CD14-positive monocyte (primary cell): ENCODE results near the gene PSMD13. TPM values are rescaled to one million over a fixed set of nuclear protein-coding genes. Genes with fewer than 3 reads are reported as not detected.

Experiments used
- DNase-seq, 3 donors: peaks; one replicate each; pipeline ENCODE4 v3.0.0-alpha.2; 2011 to 2022
- H2AFZ ChIP-seq: 2 replicates; pipeline ENCODE4 v1.6.0; 2012; ENCODE audit warnings: mild to moderate bottlenecking, low read depth, low read length, inconsistent platforms; ENCODE audit not compliant: insufficient read depth, poor library complexity, severe bottlenecking
- H3K27ac ChIP-seq, 2 donors: 1 replicate in 1 of 2; 2 replicates in 1 of 2; pipeline ENCODE4 v1.5.1; 2012 to 2013; ENCODE audit warnings: low read length in 2 of 2, control low read depth in 1 of 2, inconsistent platforms in 1 of 2, low read depth in 1 of 2, mild to moderate bottlenecking in 1 of 2
- H3K27me3 ChIP-seq, 2 donors: one replicate each; pipeline versions ENCODE4 v1.6.0 to v1.6.1; 2011 to 2013; ENCODE audit warnings: low read length in 2 of 2; ENCODE audit not compliant: control insufficient read depth in 2 of 2, insufficient read depth in 2 of 2
- H3K36me3 ChIP-seq, 2 donors: replicated peaks in 1 of 2; 1 replicate in 1 of 2; 2 replicates in 1 of 2; pipeline versions ENCODE4 v1.5.1 to v1.6.1; 2012 to 2013; ENCODE audit warnings: low read length in 2 of 2, control low read depth in 1 of 2, inconsistent platforms in 1 of 2, mild to moderate bottlenecking in 1 of 2; ENCODE audit not compliant: insufficient read depth in 2 of 2, control insufficient read depth in 1 of 2
- H3K4me1 ChIP-seq, 2 donors: 1 replicate in 1 of 2; 2 replicates in 1 of 2; pipeline versions ENCODE4 v1.5.1 to v1.6.1; 2012 to 2013; ENCODE audit warnings: low read length in 2 of 2, control low read depth in 1 of 2, inconsistent platforms in 1 of 2, mild to moderate bottlenecking in 1 of 2, moderate library complexity in 1 of 2; ENCODE audit not compliant: insufficient read depth in 2 of 2, control insufficient read depth in 1 of 2
- H3K4me2 ChIP-seq: replicated peaks from 2 replicates; pipeline ENCODE3; 2012; ENCODE audit warnings: low read length, moderate library complexity, mild to moderate bottlenecking; ENCODE audit not compliant: poor library complexity, severe bottlenecking; ENCODE audit errors: extremely low read depth
- H3K4me3 ChIP-seq, 3 experiments: fragments of 200-600 bp in 1 of 3; sonication (generic) in 1 of 3; replicated peaks in 1 of 3; 1 replicate in 2 of 3; 2 replicates in 1 of 3; pipeline ENCODE4 v1.5.1; 2011 to 2013; ENCODE audit warnings: low read length in 3 of 3, mild to moderate bottlenecking in 3 of 3, control low read depth in 2 of 3, low read depth in 2 of 3, inconsistent platforms in 1 of 3, moderate library complexity in 1 of 3
- H3K79me2 ChIP-seq: 2 replicates; pipeline ENCODE4 v1.6.0; 2012; ENCODE audit warnings: mild to moderate bottlenecking, control low read depth, inconsistent platforms, low read length, moderate library complexity; ENCODE audit not compliant: insufficient read depth
- H3K9ac ChIP-seq: 2 replicates; pipeline ENCODE4 v1.6.0; 2017; ENCODE audit warnings: low read length, mild to moderate bottlenecking; ENCODE audit not compliant: insufficient read depth, poor library complexity, severe bottlenecking
- H3K9me3 ChIP-seq, 2 donors: replicated peaks in 1 of 2; 1 replicate in 1 of 2; 2 replicates in 1 of 2; pipeline versions ENCODE4 v1.5.1 to v1.6.1; 2012 to 2013; ENCODE audit warnings: low read length in 2 of 2, control low read depth in 1 of 2; ENCODE audit not compliant: control insufficient read depth in 1 of 2, insufficient read depth in 1 of 2
- H4K20me1 ChIP-seq: 2 replicates; pipeline ENCODE4 v1.6.0; 2012; ENCODE audit warnings: mild to moderate bottlenecking, low read length, control low read depth, moderate library complexity; ENCODE audit not compliant: insufficient read depth
- H3K27ac Mint-ChIP-seq, 7 donors: one replicate each; pipeline ENCODE4 v1.8.0; 2020; ENCODE audit warnings: mild to moderate bottlenecking in 7 of 7, mixed read lengths in 7 of 7, moderate library complexity in 6 of 7, inconsistent platforms in 2 of 7
- H3K27me3 Mint-ChIP-seq, 3 donors: one replicate each; pipeline ENCODE4 v1.8.0; 2021 to 2022; ENCODE audit warnings: low read depth in 3 of 3, mild to moderate bottlenecking in 3 of 3, mixed read lengths in 3 of 3, moderate library complexity in 3 of 3, inconsistent platforms in 1 of 3
- H3K36me3 Mint-ChIP-seq, 2 donors: one replicate each; pipeline ENCODE4 v1.8.0; 2020; ENCODE audit warnings: mixed read lengths in 2 of 2, inconsistent platforms in 1 of 2, mild to moderate bottlenecking in 1 of 2
- H3K4me1 Mint-ChIP-seq: one replicate; pipeline ENCODE4 v1.8.0; 2020; ENCODE audit warnings: mild to moderate bottlenecking, mixed read lengths
- H3K4me3 Mint-ChIP-seq, 2 donors: one replicate each; pipeline ENCODE4 v1.8.0; 2020; ENCODE audit warnings: mild to moderate bottlenecking in 2 of 2, mixed read lengths in 2 of 2, moderate library complexity in 1 of 2
- H3K9me3 Mint-ChIP-seq, 7 donors: one replicate each; pipeline ENCODE4 v1.8.0; 2020 to 2022; ENCODE audit warnings: mixed read lengths in 7 of 7, mild to moderate bottlenecking in 6 of 7, moderate library complexity in 6 of 7, inconsistent platforms in 2 of 7
- CTCF ChIP-seq: fragments of 200-600 bp; IDR thresholded peaks from one replicate; pipeline ENCODE4 v1.8.0; 2022; ENCODE audit warnings: antibody characterized with exemption, mild to moderate bottlenecking
- WGBS: methylation state at CpG from one replicate; pipeline ENCODE4 v1.1.5; 2013; ENCODE audit warnings: missing lambda C conversion rate; ENCODE audit not compliant: insufficient coverage; 5-methylcytosine and 5-hydroxymethylcytosine counted together
- intact Hi-C, 2 donors: fragments of 100-400 bp; cut with micrococcal nuclease; formaldehyde crosslinking; loops; one replicate each; pipeline versions ENCODE4 v1.15.0 to v1.15.1; 2023
- polyA plus RNA-seq, 3 donors: library from polyadenylated mRNA; depleted of rRNA in 1 of 3; unstranded in 2 of 3; stranded (reverse) in 1 of 3; fragments of 300-500 nt in 2 of 3; fragments of >200 nt in 1 of 3; fragmentation: Illumina TruSeq in 2 of 3; gene quantifications; 1 replicate in 2 of 3; 2 replicates in 1 of 3; pipeline ENCODE4 v1.2.3, GENCODE V29; 2012 to 2021

Gene PSMD13
- polyA plus RNA-seq, 3 donors, result 136 to 272 (median 218) TPM

GRCh38 chr11:281486-282161, 44.8 kb downstream of the PSMD13 start:
- Histone ChIP-seq H3K27ac (no peak overlapping the region), H3K9me3 (peaks cover 0 to 15% of the 10 kb centered on the region in 2 donors), H2AFZ (peak overlapping the region; percentile 67), H3K9ac (no peak overlapping the region), H4K20me1 (peaks cover 5% of the 10 kb centered on the region), H3K27me3 (peaks cover 40 to 61% of the 10 kb centered on the region in 2 donors), H3K4me2 (peak overlapping the region; percentile 68), H3K36me3 (no peaks in the 10 kb centered on the region), H3K4me1 (peaks cover 30 to 40% of the 10 kb centered on the region in 2 donors), H3K4me3 (peak overlapping the region in 1 of 3 experiments; percentile 61), H3K79me2 (no peaks in the 10 kb centered on the region)
- Mint-ChIP-seq H3K9me3 (peaks cover 0 to 28% (median 18%) of the 10 kb centered on the region in 7 donors), H3K27me3 (peaks cover 58 to 88% (median 58%) of the 10 kb centered on the region in 3 donors), H3K4me1 (peaks cover 29% of the 10 kb centered on the region), H3K27ac (peak overlapping the region in 2 of 7 donors; percentile 48 to 73), H3K36me3 (peaks cover 12 to 16% of the 10 kb centered on the region in 2 donors), H3K4me3 (peak overlapping the region; percentile 71 to 91)
- 34% methylated on average over 22 of the region's 26 CpGs for WGBS
- no peak for TF ChIP-seq CTCF
- DNase-seq, result no peak
- intact Hi-C loops, result no loop called here

- H3K4me2 ChIP-seq, result no peak overlapping the region
- H3K27me3 ChIP-seq, result peaks cover 40 to 62% of the 10 kb centered on the region in 2 donors
- no peak overlapping the region for H3K27ac ChIP-seq
- peaks cover 9 to 19% of the 10 kb centered on the region in 2 donors for H3K36me3 Mint-ChIP-seq
- no peak overlapping the region for H3K4me3 ChIP-seq
- peak overlapping the region in 2 of 7 donors; percentile 48 to 75 for H3K27ac Mint-ChIP-seq
- no peak for DNase-seq
- TF ChIP-seq CTCF, result no peak
- peaks cover 30 to 40% of the 10 kb centered on the region in 2 donors for H3K4me1 ChIP-seq
- intact Hi-C loops, result no loop called here
- peaks cover 58 to 89% (median 61%) of the 10 kb centered on the region in 3 donors for H3K27me3 Mint-ChIP-seq
- peaks cover 0 to 26% (median 15%) of the 10 kb centered on the region in 7 donors for H3K9me3 Mint-ChIP-seq
- peak overlapping the region in 1 of 2 donors; percentile 91 for H3K4me3 Mint-ChIP-seq
- H2AFZ ChIP-seq, result no peak overlapping the region
- peaks cover 5% of the 10 kb centered on the region for H4K20me1 ChIP-seq
- H3K9me3 ChIP-seq, result peaks cover 0 to 15% of the 10 kb centered on the region in 2 donors
- H3K36me3 ChIP-seq, result no peaks in the 10 kb centered on the region
- H3K79me2 ChIP-seq, result no peaks in the 10 kb centered on the region
- 100% methylated on average over 3 of the region's 4 CpGs for WGBS
- peaks cover 30% of the 10 kb centered on the region for H3K4me1 Mint-ChIP-seq
- no peak overlapping the region for H3K9ac ChIP-seq
Observed at GRCh38 chr11:282171-282570, 45.4 kb downstream of the PSMD13 start.
